ENCODE data around the gene DHX57.

DNA sequence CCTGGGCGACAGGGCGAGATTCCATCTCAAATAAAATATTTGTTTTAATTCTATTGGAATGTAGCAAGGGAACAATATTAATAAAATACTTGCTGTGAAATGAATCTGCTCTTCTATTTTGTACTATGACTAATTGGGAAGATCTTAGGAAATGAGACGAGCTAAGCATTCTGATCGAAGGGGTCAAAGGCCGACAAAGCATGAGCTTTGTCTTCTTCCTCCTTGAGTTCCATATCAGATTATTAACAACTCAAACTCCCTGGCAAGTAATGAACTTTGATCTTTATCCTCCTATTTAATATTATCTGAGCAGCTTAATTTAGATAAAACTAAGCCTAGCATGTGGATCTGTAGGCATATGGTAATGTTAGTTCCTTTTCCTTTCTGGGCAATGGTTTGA is 82.2 kb downstream of the DHX57 start:
- TF ChIP-seq YY1 (IDR thresholded peaks at IDR 0.05; ENCODE audit: low read depth) = no peak
- no peak for TF ChIP-seq CREB1 (IDR thresholded peaks at IDR 0.05; ENCODE audit: low read depth)
- TF ChIP-seq EP300 (IDR thresholded peaks at IDR 0.05; ENCODE audit: borderline replicate concordance) = no peak
- TF ChIP-seq, protein P1, sequence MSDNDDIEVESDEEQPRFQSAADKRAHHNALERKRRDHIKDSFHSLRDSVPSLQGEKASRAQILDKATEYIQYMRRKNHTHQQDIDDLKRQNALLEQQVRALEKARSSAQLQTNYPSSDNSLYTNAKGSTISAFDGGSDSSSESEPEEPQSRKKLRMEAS (IDR thresholded peaks at IDR 0.05) = no peak
- no peak for TF ChIP-seq TCF12 (IDR thresholded peaks at IDR 0.05; ENCODE audit: low read depth)
- no peak for TF ChIP-seq TAF1 (IDR thresholded peaks at IDR 0.05; ENCODE audit: low read depth)
- TF ChIP-seq, protein P2, sequence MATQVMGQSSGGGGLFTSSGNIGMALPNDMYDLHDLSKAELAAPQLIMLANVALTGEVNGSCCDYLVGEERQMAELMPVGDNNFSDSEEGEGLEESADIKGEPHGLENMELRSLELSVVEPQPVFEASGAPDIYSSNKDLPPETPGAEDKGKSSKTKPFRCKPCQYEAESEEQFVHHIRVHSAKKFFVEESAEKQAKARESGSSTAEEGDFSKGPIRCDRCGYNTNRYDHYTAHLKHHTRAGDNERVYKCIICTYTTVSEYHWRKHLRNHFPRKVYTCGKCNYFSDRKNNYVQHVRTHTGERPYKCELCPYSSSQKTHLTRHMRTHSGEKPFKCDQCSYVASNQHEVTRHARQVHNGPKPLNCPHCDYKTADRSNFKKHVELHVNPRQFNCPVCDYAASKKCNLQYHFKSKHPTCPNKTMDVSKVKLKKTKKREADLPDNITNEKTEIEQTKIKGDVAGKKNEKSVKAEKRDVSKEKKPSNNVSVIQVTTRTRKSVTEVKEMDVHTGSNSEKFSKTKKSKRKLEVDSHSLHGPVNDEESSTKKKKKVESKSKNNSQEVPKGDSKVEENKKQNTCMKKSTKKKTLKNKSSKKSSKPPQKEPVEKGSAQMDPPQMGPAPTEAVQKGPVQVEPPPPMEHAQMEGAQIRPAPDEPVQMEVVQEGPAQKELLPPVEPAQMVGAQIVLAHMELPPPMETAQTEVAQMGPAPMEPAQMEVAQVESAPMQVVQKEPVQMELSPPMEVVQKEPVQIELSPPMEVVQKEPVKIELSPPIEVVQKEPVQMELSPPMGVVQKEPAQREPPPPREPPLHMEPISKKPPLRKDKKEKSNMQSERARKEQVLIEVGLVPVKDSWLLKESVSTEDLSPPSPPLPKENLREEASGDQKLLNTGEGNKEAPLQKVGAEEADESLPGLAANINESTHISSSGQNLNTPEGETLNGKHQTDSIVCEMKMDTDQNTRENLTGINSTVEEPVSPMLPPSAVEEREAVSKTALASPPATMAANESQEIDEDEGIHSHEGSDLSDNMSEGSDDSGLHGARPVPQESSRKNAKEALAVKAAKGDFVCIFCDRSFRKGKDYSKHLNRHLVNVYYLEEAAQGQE (IDR thresholded peaks at IDR 0.05; ENCODE audit: low read depth) = no peak
- no peak for TF ChIP-seq NFIC (IDR thresholded peaks at IDR 0.05)
